ENCODE results near the gene TMEM221.

Gene TMEM221

GRCh38 chr19:17441241-17442021, 7.0 kb downstream of the TMEM221 start:
- DNase-seq (ENCODE audit: low read depth), result no peak

- no peak for DNase-seq (ENCODE audit: low read depth)
These were observed 11.6 kb downstream of the TMEM221 start for GRCh38 chr19:17436874-17437267.

- no peak for DNase-seq (ENCODE audit: low read depth)
These were observed 12.2 kb downstream of the TMEM221 start for GRCh38 chr19:17436094-17436873.

- no peak for DNase-seq (ENCODE audit: low read depth)
These were observed 13.2 kb downstream of the TMEM221 start for GRCh38 chr19:17435218-17435617.

- no peak for DNase-seq (ENCODE audit: low read depth)
These were observed 17.1 kb downstream of the TMEM221 start for GRCh38 chr19:17431417-17431816.

- DNase-seq (ENCODE audit: low read depth), result no peak
These were observed 18.8 kb downstream of the TMEM221 start for GRCh38 chr19:17429641-17430113.

GRCh38 chr19:17424743-17425365, 23.6 kb downstream of the TMEM221 start:
- DNase-seq (ENCODE audit: low read depth), result no peak

- no peak for DNase-seq (ENCODE audit: low read depth)
These were observed 24.8 kb downstream of the TMEM221 start for GRCh38 chr19:17423429-17424208.

GRCh38 chr19:17421942-17422341, 26.5 kb downstream of the TMEM221 start:
- no peak for DNase-seq (ENCODE audit: low read depth)

GRCh38 chr19:17420475-17420924, 28.0 kb downstream of the TMEM221 start:
- no peak for DNase-seq (ENCODE audit: low read depth)

GRCh38 chr19:17419621-17420474, 28.6 kb downstream of the TMEM221 start, which contains the start of gene MVB12A:
Gene MVB12A (plus strand): TSS chr19:17420047. CDS start chr19:17420136, 89 bp downstream.
- DNase-seq (ENCODE audit: low read depth), result peak; percentile 93

- DNase-seq (ENCODE audit: low read depth), result no peak
These were observed 29.3 kb downstream of the TMEM221 start for GRCh38 chr19:17419154-17419620.

- no peak for DNase-seq (ENCODE audit: low read depth)
These were observed 29.8 kb downstream of the TMEM221 start for GRCh38 chr19:17418710-17419109.

- DNase-seq (ENCODE audit: low read depth), result no peak
These were observed 33.3 kb downstream of the TMEM221 start for GRCh38 chr19:17415121-17415520.

- no peak for DNase-seq (ENCODE audit: low read depth)
These were observed 34.4 kb downstream of the TMEM221 start for GRCh38 chr19:17414097-17414496.

- no peak for DNase-seq (ENCODE audit: low read depth)
These were observed 36.7 kb downstream of the TMEM221 start for GRCh38 chr19:17411801-17412200.

GRCh38 chr19:17409990-17410389, 38.5 kb downstream of the TMEM221 start:
- DNase-seq (ENCODE audit: low read depth), result no peak

- no peak for DNase-seq (ENCODE audit: low read depth)
These were observed 41.6 kb downstream of the TMEM221 start for GRCh38 chr19:17406887-17407196.

- no peak for DNase-seq (ENCODE audit: low read depth)
These were observed 42.2 kb downstream of the TMEM221 start for GRCh38 chr19:17406046-17406886.
